SK-N-SH treated with all-trans-retinoic acid at 6 μM for 48 hours (cell line): ENCODE data around the gene AOPEP.
A peak's percentile ranks its signal among the peaks of the same experiment; 100 is the strongest.

Experiments used
- ATAC-seq: fragments of 200-7000 bp; cut with Tn5 transposase; 3 replicates; pipeline ENCODE4 v1.9.1; 2020; ENCODE audit warnings: mild to moderate bottlenecking, moderate library complexity
- ARNTL ChIP-seq: fragments of 450-650 bp; formaldehyde crosslinking; IDR thresholded peaks from 2 replicates; pipeline ENCODE4 v1.5.0; 2020; ENCODE audit warnings: low read depth, mild to moderate bottlenecking, moderate library complexity, borderline replicate concordance
- CREB5 ChIP-seq: fragments of 250-450 bp; sonication (Bioruptor Pico); IDR thresholded peaks from 2 replicates; pipeline ENCODE4 v1.5.1; 2020; ENCODE audit warnings: low read depth, mild to moderate bottlenecking, moderate library complexity
- CSDC2 ChIP-seq: fragments of 250-450 bp; sonication (Bioruptor Pico); IDR thresholded peaks from 2 replicates; pipeline ENCODE4 v1.5.0; 2020; ENCODE audit warnings: mild to moderate bottlenecking, moderate library complexity
- ESRRG ChIP-seq: fragments of 250-450 bp; sonication (Bioruptor Pico); IDR thresholded peaks from 2 replicates; pipeline ENCODE4 v1.6.1; 2021; ENCODE audit warnings: mild to moderate bottlenecking
- GLIS3 ChIP-seq: fragments of 250-450 bp; sonication (Bioruptor Pico); IDR thresholded peaks from 2 replicates; pipeline ENCODE4 v1.5.0; 2020; ENCODE audit warnings: mild to moderate bottlenecking, moderate library complexity
- ISL1 ChIP-seq: fragments of 250-450 bp; sonication (Bioruptor Pico); IDR thresholded peaks from 2 replicates; pipeline ENCODE4 v2.1.2; 2022; ENCODE audit warnings: mild to moderate bottlenecking, moderate library complexity
- OSR1 ChIP-seq: fragments of 250-450 bp; sonication (Bioruptor Pico); IDR thresholded peaks from 2 replicates; pipeline ENCODE4 v1.8.0; 2022; ENCODE audit warnings: moderate library complexity, mild to moderate bottlenecking, inconsistent platforms
- POU6F1 ChIP-seq: fragments of 250-450 bp; sonication (Bioruptor Pico); IDR thresholded peaks from 2 replicates; pipeline ENCODE4 v1.8.0; 2021; ENCODE audit warnings: low read depth, mild to moderate bottlenecking, moderate library complexity, borderline replicate concordance
- PPARA ChIP-seq: fragments of 250-450 bp; sonication (Bioruptor Pico); IDR thresholded peaks from 2 replicates; pipeline ENCODE4 v1.5.0; 2020; ENCODE audit warnings: mild to moderate bottlenecking, borderline replicate concordance
- RARB ChIP-seq: fragments of 250-450 bp; sonication (Bioruptor Pico); IDR thresholded peaks from 2 replicates; pipeline ENCODE4 v1.8.0; 2021; ENCODE audit warnings: mild to moderate bottlenecking, moderate library complexity
- SNAI2 ChIP-seq: fragments of 250-450 bp; sonication (Bioruptor Pico); IDR thresholded peaks from 2 replicates; pipeline ENCODE4 v1.5.0; 2020; ENCODE audit warnings: mild to moderate bottlenecking, moderate library complexity
- TCF4 ChIP-seq: fragments of 250-450 bp; sonication (Bioruptor Pico); IDR thresholded peaks from 2 replicates; pipeline ENCODE4 v1.8.0; 2021; ENCODE audit warnings: mild to moderate bottlenecking, moderate library complexity, borderline replicate concordance
- TOX ChIP-seq: fragments of 250-450 bp; sonication (Bioruptor Pico); IDR thresholded peaks from 2 replicates; pipeline ENCODE4 v1.8.0; 2021; ENCODE audit warnings: mild to moderate bottlenecking, moderate library complexity, borderline replicate concordance
- TSHZ2 ChIP-seq: fragments of 250-450 bp; sonication (Bioruptor Pico); IDR thresholded peaks from 2 replicates; pipeline ENCODE4 v1.5.0; 2020; ENCODE audit warnings: mild to moderate bottlenecking, moderate library complexity
- ZC3H10 ChIP-seq: fragments of 250-450 bp; sonication (Bioruptor Pico); IDR thresholded peaks from 2 replicates; pipeline ENCODE4 v1.5.1; 2021; ENCODE audit warnings: mild to moderate bottlenecking, moderate library complexity
- ZFP3 ChIP-seq: fragments of 250-450 bp; sonication (Bioruptor Pico); IDR thresholded peaks from 2 replicates; pipeline ENCODE4 v1.5.0; 2020; ENCODE audit warnings: mild to moderate bottlenecking, moderate library complexity
- ZFP30 ChIP-seq: fragments of 450-650 bp; formaldehyde crosslinking; IDR thresholded peaks from 2 replicates; pipeline ENCODE4 v1.5.0; 2022; ENCODE audit warnings: mild to moderate bottlenecking, moderate library complexity
- ZNF565 ChIP-seq: fragments of 450-650 bp; formaldehyde crosslinking; conservative IDR thresholded peaks from 2 replicates; pipeline ENCODE4 v1.5.0; 2020; ENCODE audit warnings: low read depth, mild to moderate bottlenecking, moderate library complexity
- ZNF8 ChIP-seq: fragments of 450-650 bp; formaldehyde crosslinking; IDR thresholded peaks from 2 replicates; pipeline ENCODE4 v1.5.0; 2020; ENCODE audit warnings: mild to moderate bottlenecking, moderate library complexity

The AOPEP gene

GRCh38 chr9:94922098-94922607 lies 195.7 kb downstream of the AOPEP start:
- TF ChIP-seq SNAI2 (CRISPR knock-in tag): no peak
- TF ChIP-seq ZC3H10 (CRISPR knock-in tag): no peak
- TF ChIP-seq RARB: no peak
- peak; percentile 74 for TF ChIP-seq ISL1 (CRISPR knock-in tag)
- TF ChIP-seq CREB5 (CRISPR knock-in tag): no peak
- ATAC-seq: peak; percentile 72

GRCh38 chr9:94922691-94923107 lies 196.2 kb downstream of the AOPEP start:
- ATAC-seq: peak; percentile 1; the same call in 1 of the 3 replicates

GRCh38 chr9:94923326-94924089 lies 197.0 kb downstream of the AOPEP start:
- TF ChIP-seq RARB (no peak), TSHZ2 (CRISPR knock-in tag) (no peak), ZFP3 (no peak), SNAI2 (CRISPR knock-in tag) (no peak), ISL1 (CRISPR knock-in tag) (no peak), ARNTL (CRISPR knock-in tag) (no peak), GLIS3 (CRISPR knock-in tag) (no peak), ZFP30 (no peak), TOX (no peak), PPARA (CRISPR knock-in tag) (no peak), OSR1 (CRISPR knock-in tag) (no peak)
- ATAC-seq: no peak

More at GRCh38 chr9:94922691-94923107, 196.2 kb downstream of the AOPEP start:
- TF ChIP-seq CSDC2 (CRISPR knock-in tag): no peak
- TF ChIP-seq, all 23 proteins: peak for 0

GRCh38 chr9:94925751-94926430 lies 199.4 kb downstream of the AOPEP start:
- TF ChIP-seq PPARA (CRISPR knock-in tag) (no peak), RARB (no peak), ZFP30 (no peak), TSHZ2 (CRISPR knock-in tag) (no peak), GLIS3 (CRISPR knock-in tag) (no peak), SNAI2 (CRISPR knock-in tag) (no peak), ARNTL (CRISPR knock-in tag) (no peak), CREB5 (CRISPR knock-in tag) (no peak), CSDC2 (CRISPR knock-in tag) (no peak), TCF4 (no peak), ZNF8 (CRISPR knock-in tag) (no peak), ZC3H10 (CRISPR knock-in tag) (no peak), ESRRG (CRISPR knock-in tag) (no peak), POU6F1 (CRISPR knock-in tag) (no peak), ISL1 (CRISPR knock-in tag) (no peak), ZNF565 (no peak)
- ATAC-seq: no peak
